OCI-LY7 (cell line): ENCODE data around the gene UBXN6. TPM values are rescaled to one million over a fixed set of nuclear protein-coding genes. Genes with fewer than 3 reads are reported as not detected.

Source experiments
- BruUV-seq: library from RNA; stranded (reverse); fragments of 400-500 nt; replicated peaks from 2 replicates; lab custom pipeline; 2021; lab: Mats Ljungman, UMichigan
- CTCF ChIA-PET: fragments of 300-600 bp; sonication (Branson Sonifier 250); formaldehyde crosslinking; loops from one replicate; lab custom pipeline; 2022; ENCODE audit warnings: antibody characterized with exemption; ENCODE audit not compliant: unreplicated experiment; lab: Charles Lee
- POLR2A ChIA-PET: fragments of 300-600 bp; sonication (Branson Sonifier 250); formaldehyde crosslinking; loops from one replicate; lab custom pipeline; 2022; ENCODE audit warnings: antibody characterized with exemption; lab: Charles Lee
- DNase-seq: peaks from one replicate; pipeline ENCODE4 v3.0.0-alpha.2; 2015; ENCODE audit warnings: low spot score
- H2AFZ ChIP-seq: fragments of 200-600 bp; sonication (generic), shearing (Covaris generic); 2 replicates; pipeline ENCODE4 v1.6.1; 2014; ENCODE audit warnings: mild to moderate bottlenecking, antibody characterized with exemption, low read length, moderate library complexity
- H3K27ac ChIP-seq: fragments of 200-600 bp; sonication (generic); 2 replicates; pipeline ENCODE4 v1.5.1; 2014; ENCODE audit warnings: mixed run types, low read depth, mild to moderate bottlenecking, moderate library complexity, low read length, inconsistent platforms; ENCODE audit not compliant: poor library complexity, severe bottlenecking
- H3K36me3 ChIP-seq: fragments of 200-600 bp; sonication (generic); 2 replicates; pipeline ENCODE4 v1.6.1; 2014; ENCODE audit warnings: mild to moderate bottlenecking, antibody characterized with exemption, low read length, moderate library complexity, mixed read lengths; ENCODE audit not compliant: insufficient read depth
- H3K4me1 ChIP-seq: fragments of 200-600 bp; sonication (generic); 2 replicates; pipeline ENCODE4 v1.5.1; 2014; ENCODE audit warnings: mild to moderate bottlenecking, low read length; ENCODE audit not compliant: insufficient read depth, poor library complexity, severe bottlenecking
- H3K4me2 ChIP-seq: fragments of 200-600 bp; sonication (generic); 2 replicates; pipeline ENCODE4 v1.6.1; 2014; ENCODE audit warnings: mild to moderate bottlenecking, low read length
- H3K4me3 ChIP-seq: fragments of 200-600 bp; sonication (generic); 2 replicates; pipeline ENCODE4 v1.5.1; 2014; ENCODE audit warnings: mild to moderate bottlenecking, low read depth, low read length; ENCODE audit not compliant: poor library complexity, severe bottlenecking
- H3K79me2 ChIP-seq: fragments of 200-600 bp; sonication (generic); 2 replicates; pipeline ENCODE4 v1.6.1; 2016; ENCODE audit warnings: low read depth, mild to moderate bottlenecking, low read length, moderate library complexity, mixed read lengths; ENCODE audit not compliant: insufficient read depth
- H3K9me2 ChIP-seq: fragments of 200-600 bp; sonication (generic); 2 replicates; pipeline ENCODE4 v1.6.1; 2016; ENCODE audit warnings: mild to moderate bottlenecking, low read length, mixed read lengths; ENCODE audit not compliant: insufficient read depth
- H3K9me3 ChIP-seq: fragments of 200-600 bp; sonication (generic); 2 replicates; pipeline ENCODE4 v1.6.1; 2014; ENCODE audit warnings: mild to moderate bottlenecking, mixed run types, low read length, mixed read lengths
- H4K20me1 ChIP-seq: fragments of 200-600 bp; sonication (generic); 2 replicates; pipeline ENCODE4 v1.6.1; 2014; ENCODE audit warnings: mild to moderate bottlenecking, antibody characterized with exemption, low read length, moderate library complexity, mixed read lengths; ENCODE audit not compliant: insufficient read depth
- CTCF ChIP-seq: fragments of 200-600 bp; sonication (generic); conservative IDR thresholded peaks from 2 replicates; pipeline ENCODE4 v1.5.1; 2014; ENCODE audit warnings: mild to moderate bottlenecking, antibody characterized with exemption, low read length, moderate library complexity, mixed read lengths
- EZH2phosphoT487 ChIP-seq: fragments of 200-600 bp; sonication (generic); IDR thresholded peaks from 2 replicates; pipeline ENCODE4 v1.6.1; 2018; ENCODE audit warnings: low read depth, borderline replicate concordance, mild to moderate bottlenecking, mixed run types, antibody characterized with exemption, low read length, moderate library complexity, mixed read lengths
- intact Hi-C: fragments of 100-400 bp; cut with micrococcal nuclease; formaldehyde crosslinking; loops from one replicate; pipeline ENCODE4 v1.10.0; 2022; ENCODE audit not compliant: unreplicated experiment
- total RNA-seq, 2 experiments: library from RNA; depleted of rRNA in 1 of 2; stranded (reverse); fragments of >200 nt in 1 of 2; shearing (Covaris generic) in 1 of 2; gene quantifications; 2 replicates each; pipeline ENCODE4 v1.2.3, GENCODE V29; 2014 to 2022

Gene UBXN6
- total RNA-seq, 2 experiments from 2014 or later, result 43.5 to 57.0 TPM

- Histone ChIP-seq H2AFZ (no peak overlapping the region), H3K9me2 (no peaks in the 10 kb centered on the region), H3K27ac (no peak overlapping the region), H4K20me1 (no peaks in the 10 kb centered on the region), H3K4me1 (no peaks in the 10 kb centered on the region), H3K79me2 (no peaks in the 10 kb centered on the region), H3K4me3 (no peak overlapping the region), H3K4me2 (no peak overlapping the region), H3K9me3 (no peaks in the 10 kb centered on the region), H3K36me3 (peaks cover 62% of the 10 kb centered on the region)
- ChIA-PET CTCF (no interaction called here), POLR2A (no interaction called here)
- TF ChIP-seq EZH2phosphoT487 (no peak), CTCF (peak; percentile 70)
- intact Hi-C loops, result no loop called here
- peak; percentile 36 for DNase-seq
- BruUV-seq, result no TSS peak
Measured at GRCh38 chr19:4495471-4495870, 37.9 kb upstream of the UBXN6 start.

DNA sequence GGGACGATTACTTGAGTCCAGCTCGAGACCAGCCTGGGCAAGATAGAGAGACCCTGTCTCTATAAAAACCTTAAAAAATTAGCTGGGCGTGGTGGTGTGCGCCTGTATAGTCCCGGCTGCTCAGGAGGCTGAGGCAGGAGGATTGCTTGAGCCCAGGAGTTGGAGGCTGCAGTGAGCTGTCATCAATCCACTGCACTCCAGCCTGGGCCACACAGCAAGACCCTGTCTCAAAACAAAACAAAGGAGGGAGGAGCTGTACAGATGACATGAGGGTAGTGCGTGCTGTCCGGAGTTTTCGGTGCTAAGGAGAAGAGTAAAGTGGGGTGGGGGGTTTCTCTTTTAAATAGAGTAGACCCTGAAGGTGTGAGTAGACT, 37.1 kb upstream of the UBXN6 start:
- intact Hi-C loops, result no loop called here
- BruUV-seq, result no TSS peak
- no peak for TF ChIP-seq CTCF
- ChIA-PET CTCF (no interaction called here), POLR2A (no interaction called here)
- Histone ChIP-seq H2AFZ (no peak overlapping the region), H3K9me3 (no peaks in the 10 kb centered on the region), H3K4me2 (no peak overlapping the region), H3K36me3 (peaks cover 70% of the 10 kb centered on the region), H4K20me1 (no peaks in the 10 kb centered on the region), H3K4me1 (no peaks in the 10 kb centered on the region), H3K9me2 (no peaks in the 10 kb centered on the region), H3K27ac (no peak overlapping the region), H3K4me3 (no peak overlapping the region), H3K79me2 (no peaks in the 10 kb centered on the region)
- no peak for DNase-seq

GRCh38 chr19:4493929-4494690, 36.5 kb upstream of the UBXN6 start:
- H3K79me2 ChIP-seq, result no peaks in the 10 kb centered on the region
- ChIA-PET POLR2A (no interaction called here), CTCF (no interaction called here)
- H4K20me1 ChIP-seq, result no peaks in the 10 kb centered on the region
- DNase-seq, result no peak
- no peaks in the 10 kb centered on the region for H3K4me1 ChIP-seq
- intact Hi-C loops, result no loop called here
- TF ChIP-seq CTCF (no peak), EZH2phosphoT487 (no peak)
- peaks cover 76% of the 10 kb centered on the region for H3K36me3 ChIP-seq
- no peak overlapping the region for H3K4me3 ChIP-seq
- H3K4me2 ChIP-seq, result no peak overlapping the region
- H3K27ac ChIP-seq, result no peak overlapping the region
- no TSS peak for BruUV-seq
- H2AFZ ChIP-seq, result no peak overlapping the region
- no peaks in the 10 kb centered on the region for H3K9me3 ChIP-seq
- no peaks in the 10 kb centered on the region for H3K9me2 ChIP-seq
